Putamen (tissue), 1 donor: Measurements from ENCODE around the gene TRPV2.
"Not testable (repeated sequence)": the region's sequence is repeated elsewhere in the genome, so short reads cannot be mapped to it uniquely, and the experiment has no call there.

Source experiments
- DNase-seq: peaks from one replicate; pipeline ENCODE4 v3.0.0-alpha.2; 2016; ENCODE audit warnings: low spot score

TRPV2 gene, protein sequence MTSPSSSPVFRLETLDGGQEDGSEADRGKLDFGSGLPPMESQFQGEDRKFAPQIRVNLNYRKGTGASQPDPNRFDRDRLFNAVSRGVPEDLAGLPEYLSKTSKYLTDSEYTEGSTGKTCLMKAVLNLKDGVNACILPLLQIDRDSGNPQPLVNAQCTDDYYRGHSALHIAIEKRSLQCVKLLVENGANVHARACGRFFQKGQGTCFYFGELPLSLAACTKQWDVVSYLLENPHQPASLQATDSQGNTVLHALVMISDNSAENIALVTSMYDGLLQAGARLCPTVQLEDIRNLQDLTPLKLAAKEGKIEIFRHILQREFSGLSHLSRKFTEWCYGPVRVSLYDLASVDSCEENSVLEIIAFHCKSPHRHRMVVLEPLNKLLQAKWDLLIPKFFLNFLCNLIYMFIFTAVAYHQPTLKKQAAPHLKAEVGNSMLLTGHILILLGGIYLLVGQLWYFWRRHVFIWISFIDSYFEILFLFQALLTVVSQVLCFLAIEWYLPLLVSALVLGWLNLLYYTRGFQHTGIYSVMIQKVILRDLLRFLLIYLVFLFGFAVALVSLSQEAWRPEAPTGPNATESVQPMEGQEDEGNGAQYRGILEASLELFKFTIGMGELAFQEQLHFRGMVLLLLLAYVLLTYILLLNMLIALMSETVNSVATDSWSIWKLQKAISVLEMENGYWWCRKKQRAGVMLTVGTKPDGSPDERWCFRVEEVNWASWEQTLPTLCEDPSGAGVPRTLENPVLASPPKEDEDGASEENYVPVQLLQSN

GRCh38 chr17:16415031-16415924 lies at the start of gene TRPV2:
TRPV2 (plus strand) TSS chr17:16415571; CDS start chr17:16417669, 2,098 bp downstream.
- no peak for DNase-seq

GRCh38 chr17:16371742-16372141 lies 43.6 kb upstream of the TRPV2 start:
- no peak for DNase-seq

- DNase-seq: no peak
These were observed 41.0 kb upstream of the TRPV2 start for GRCh38 chr17:16374146-16374938.

GRCh38 chr17:16377941-16378341 lies 37.4 kb upstream of the TRPV2 start:
- DNase-seq: peak; percentile 81

- no peak for DNase-seq
These were observed 36.6 kb upstream of the TRPV2 start for GRCh38 chr17:16378636-16379282.

GRCh38 chr17:16379654-16380053 lies 35.7 kb upstream of the TRPV2 start:
- DNase-seq: no peak

GRCh38 chr17:16380640-16381495 lies 34.5 kb upstream of the TRPV2 start, which contains the start of gene UBB:
UBB (plus strand) TSS chr17:16381091; CDS start chr17:16381908, 817 bp downstream.
- DNase-seq: peak; percentile 96

GRCh38 chr17:16381496-16381820 lies 33.9 kb upstream of the TRPV2 start:
- DNase-seq: peak; percentile 46

GRCh38 chr17:16383216-16383615 lies 32.2 kb upstream of the TRPV2 start:
- DNase-seq: no peak

- DNase-seq: no peak
These were observed 31.5 kb upstream of the TRPV2 start for GRCh38 chr17:16383772-16384287.

DNA sequence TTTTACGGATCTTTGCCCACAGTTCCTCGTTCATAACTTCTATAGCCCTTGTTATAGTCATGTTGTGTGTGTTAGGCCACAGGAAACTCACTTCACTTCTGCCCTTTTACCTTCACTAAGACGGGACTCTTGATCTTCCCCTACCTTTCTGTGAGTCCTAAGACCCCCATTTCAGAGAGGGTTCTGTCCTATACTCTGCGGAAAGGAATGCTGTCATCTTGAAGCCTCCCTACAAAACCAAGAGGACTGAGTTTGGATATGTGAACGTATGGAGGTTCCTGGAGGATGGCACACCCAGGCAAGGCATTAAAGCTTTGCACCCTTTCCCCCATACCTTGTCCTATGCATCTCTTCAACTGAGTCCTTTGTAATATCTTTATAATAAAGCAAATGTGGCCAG lies 30.8 kb upstream of the TRPV2 start:
- no peak for DNase-seq

GRCh38 chr17:16386126-16386507 lies 29.3 kb upstream of the TRPV2 start:
- DNase-seq: not testable (repeated sequence)

DNA sequence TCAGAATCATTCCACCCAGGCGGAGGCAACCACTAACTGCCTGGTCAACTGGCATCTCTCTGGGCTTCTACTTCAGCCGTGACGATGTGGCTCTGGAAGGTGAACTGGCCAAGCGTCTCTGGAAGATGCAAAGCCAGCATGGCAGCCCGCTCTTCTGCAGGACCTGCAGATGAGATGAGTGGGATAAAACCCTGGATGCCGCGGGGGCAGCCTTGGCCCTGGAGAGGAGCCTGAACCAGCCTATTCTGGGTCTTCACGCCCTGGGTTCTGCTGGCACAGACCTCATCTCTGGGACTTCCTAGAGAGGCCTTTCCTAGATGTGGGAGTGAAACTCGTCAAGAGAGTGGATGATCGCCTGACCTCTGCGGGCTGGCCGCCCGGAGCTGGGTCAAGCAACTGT lies 23.9 kb upstream of the TRPV2 start:
- no peak for DNase-seq

DNA sequence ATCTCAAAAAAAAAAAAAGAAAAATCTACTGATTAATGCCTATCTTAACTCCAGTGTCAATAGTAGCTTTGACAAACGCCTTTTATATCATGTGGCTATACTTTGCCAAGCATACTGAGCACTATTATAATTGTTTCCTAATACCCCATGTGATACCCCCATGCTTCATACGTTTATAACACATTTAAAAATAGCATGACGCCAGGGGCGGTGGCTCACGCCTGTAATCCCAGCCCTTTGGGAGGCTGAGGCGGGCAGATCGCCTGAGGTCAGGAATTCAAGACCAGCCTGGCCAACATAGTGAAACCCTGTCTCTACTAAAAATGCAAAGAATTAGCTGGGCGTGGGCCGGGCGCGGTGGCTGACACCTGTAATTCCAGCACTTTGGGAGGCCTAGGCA lies 22.9 kb upstream of the TRPV2 start:
- DNase-seq: not testable (repeated sequence)

GRCh38 chr17:16395887-16396286 lies 19.5 kb upstream of the TRPV2 start:
- not testable (repeated sequence) for DNase-seq

DNA sequence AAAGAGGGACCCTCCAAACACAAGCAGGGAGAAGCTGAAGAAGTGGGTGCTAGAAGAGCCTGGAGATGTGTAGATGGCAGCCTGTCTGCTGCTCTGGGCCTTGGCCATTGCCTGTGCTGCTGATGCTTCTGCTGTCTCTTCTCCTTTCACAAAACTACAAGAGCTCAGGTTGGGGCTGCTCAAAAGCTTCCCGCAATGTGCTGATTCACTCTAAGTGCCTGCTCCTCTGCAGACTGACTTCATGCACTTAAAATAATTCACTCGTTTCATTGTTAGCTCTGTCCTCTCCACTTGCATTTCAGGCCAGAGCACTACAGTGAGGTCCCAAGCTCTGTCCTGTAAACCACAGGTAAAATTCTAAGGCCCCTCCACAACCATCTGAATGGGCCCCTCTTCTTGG lies 18.7 kb upstream of the TRPV2 start:
- not testable (repeated sequence) for DNase-seq

DNA sequence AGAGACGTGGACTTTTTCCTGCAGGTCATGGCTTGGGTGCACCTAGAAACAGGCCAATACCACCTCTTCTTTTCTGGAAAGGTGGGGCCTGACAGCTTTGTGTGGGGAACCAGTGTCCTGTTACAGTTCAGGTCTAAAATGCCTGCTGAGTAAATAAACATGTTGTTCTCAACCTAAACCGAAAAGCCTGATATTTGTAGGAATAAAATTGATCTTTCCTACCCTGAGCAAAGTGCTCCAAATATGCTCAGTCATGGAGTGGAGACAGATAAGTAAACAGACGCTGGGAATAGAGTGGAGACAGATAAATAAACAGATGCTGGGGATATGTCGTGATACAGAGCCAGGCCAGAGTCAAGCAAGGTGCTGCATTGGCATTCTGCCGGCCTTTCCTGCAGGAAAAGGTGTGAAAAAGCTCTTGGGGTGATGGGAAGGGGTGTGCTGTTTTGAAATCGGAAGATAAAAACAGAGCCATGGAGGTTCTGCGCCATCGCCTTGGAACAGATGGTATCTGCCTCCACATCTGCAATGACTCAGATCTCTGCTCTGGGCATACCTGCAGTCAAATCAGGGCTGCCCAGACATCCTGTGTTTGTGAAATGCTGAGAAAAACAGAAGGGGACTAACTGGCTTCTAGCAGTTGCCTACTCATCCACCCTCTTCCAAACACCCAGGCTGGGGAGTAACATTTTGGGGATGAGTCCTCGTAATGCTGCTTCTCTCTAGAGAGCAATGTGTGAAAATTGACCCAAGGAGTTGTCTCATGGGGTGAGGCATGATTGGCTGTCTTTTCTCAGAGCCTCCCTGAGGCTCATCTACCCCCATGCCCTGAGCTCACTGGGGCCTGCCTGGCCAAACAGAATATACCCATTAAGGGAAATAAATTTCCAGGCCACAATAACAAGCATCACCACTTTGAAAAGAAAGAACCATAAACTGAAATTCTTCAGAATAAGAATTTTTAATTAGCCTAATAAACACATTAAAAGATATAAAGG lies 16.8 kb upstream of the TRPV2 start:
- DNase-seq: no peak

DNA sequence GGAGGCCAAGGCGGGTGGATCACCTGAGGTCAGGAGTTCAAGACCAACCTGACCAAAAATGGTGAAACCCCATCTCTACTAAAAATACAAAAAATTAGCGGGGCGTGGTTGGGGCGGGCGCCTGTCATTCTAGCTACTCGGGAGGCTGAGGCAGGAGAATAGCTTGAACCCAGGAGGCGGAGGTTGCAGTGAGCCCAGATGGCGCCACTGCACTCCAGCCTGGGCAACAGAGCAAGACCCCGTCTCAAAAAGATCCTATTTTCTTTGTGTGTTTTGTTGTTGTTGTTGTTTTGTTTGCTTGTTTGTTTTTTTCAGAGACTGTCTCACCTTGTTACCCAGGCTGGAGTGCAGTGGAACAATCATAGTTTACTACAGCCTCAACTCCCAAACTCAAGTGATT lies 11.5 kb upstream of the TRPV2 start:
- not testable (repeated sequence) for DNase-seq
